ENCODE measurements around the gene TESMIN. TPM values are rescaled to one million over a fixed set of nuclear protein-coding genes. Genes with fewer than 3 reads are reported as not detected.

The TESMIN gene
- total RNA-seq, 1 experiment from 2014 or later, result 45.2 TPM

GRCh38 chr11:68687986-68688385 lies 63.3 kb downstream of the TESMIN start:
- no peak overlapping the region for H3K18ac ChIP-seq (ENCODE audit: insufficient read length, low read depth, low read length)
- WGBS (ENCODE audit: extremely low coverage, insufficient read length, low lambda C conversion rate), result no CpG with 5 or more reads among the region's 14 CpGs
- no peak overlapping the region for H3K4me2 ChIP-seq (ENCODE audit: insufficient read depth, insufficient read length, low read length)
- peaks cover 6% of the 10 kb centered on the region for H3K23me2 ChIP-seq (ENCODE audit: insufficient read length, low read depth, low read length, poor library complexity, severe bottlenecking)
- no peaks in the 10 kb centered on the region for H3K9me3 ChIP-seq (ENCODE audit: control insufficient read depth, low read depth, low read length)
- no peak overlapping the region for H3K14ac ChIP-seq (ENCODE audit: insufficient read depth, low read length)
- H2BK5ac ChIP-seq (ENCODE audit: insufficient read length, low read length), result no peak overlapping the region
- Mint-ChIP-seq H3K27me3 (ENCODE audit: low read depth) (peaks cover 31% of the 10 kb centered on the region), H3K4me3 (no peak overlapping the region), H3K36me3 (ENCODE audit: insufficient read depth in 1 of 3, low read depth in 3 of 3) (peaks cover 3 to 51% (median 32%) of the 10 kb centered on the region in 3 experiments), H3K27ac (no peak overlapping the region), H3K9me3 (no peaks in the 10 kb centered on the region), H3K4me1 (peaks cover 27 to 39% of the 10 kb centered on the region in 2 experiments)
- H3K56ac ChIP-seq (ENCODE audit: insufficient read length, low read depth, low read length), result no peak overlapping the region
- no peak overlapping the region for H4K5ac ChIP-seq (ENCODE audit: insufficient read length, low read depth, low read length)
- no peak overlapping the region for H3K9ac ChIP-seq (ENCODE audit: extremely low read depth, insufficient read length, low read length)
- no peak overlapping the region for H2BK12ac ChIP-seq (ENCODE audit: insufficient read length, low read depth, low read length)
- no peaks in the 10 kb centered on the region for H4K20me1 ChIP-seq (ENCODE audit: control insufficient read depth, insufficient read depth, insufficient read length)
- H2BK20ac ChIP-seq (ENCODE audit: low read depth, low read length, poor library complexity, severe bottlenecking), result no peak overlapping the region
- H3K79me2 ChIP-seq (ENCODE audit: insufficient read depth, low read length), result no peaks in the 10 kb centered on the region
- H4K91ac ChIP-seq (ENCODE audit: insufficient read length, low read depth, low read length), result no peak overlapping the region
- no peak overlapping the region for H2AFZ ChIP-seq (ENCODE audit: low read length)
- no peak overlapping the region for H3K4ac ChIP-seq (ENCODE audit: low read depth, low read length)
- no peak overlapping the region for H3T11ph ChIP-seq (ENCODE audit: low read length)
- H2AK5ac ChIP-seq (ENCODE audit: insufficient read length, low read length), result no peak overlapping the region
- H3K27ac ChIP-seq (ENCODE audit: insufficient read length, low read depth, low read length), result no peak overlapping the region
- no peak overlapping the region for H2BK120ac ChIP-seq (ENCODE audit: low read depth, low read length, poor library complexity, severe bottlenecking)
- H2BK15ac ChIP-seq (ENCODE audit: low read depth, low read length), result no peak overlapping the region
- no peak overlapping the region for H4K8ac ChIP-seq (replicated peaks; ENCODE audit: insufficient read length, low read depth, low read length)
- TF ChIP-seq CTCF (conservative IDR thresholded peaks at IDR 0.05), result no peak
- peaks cover 18% of the 10 kb centered on the region; the same call in 1 of the 2 replicates for H3K27me3 ChIP-seq (ENCODE audit: insufficient read depth, low read length)
- no peaks in the 10 kb centered on the region; the same call in 1 of the 2 replicates for H3K4me1 ChIP-seq (ENCODE audit: insufficient read depth, low read length)
- no peaks in the 10 kb centered on the region for H3K79me1 ChIP-seq (ENCODE audit: insufficient read depth, low read depth, low read length, poor library complexity, severe bottlenecking)
- H3K23ac ChIP-seq (ENCODE audit: insufficient read length, low read depth, low read length), result no peak overlapping the region
- DNase-seq, result peak; percentile 32
